ENCODE data around the gene FAM222A. TPM values are rescaled to one million over a fixed set of nuclear protein-coding genes. Genes with fewer than 3 reads are reported as not detected.

The FAM222A gene
- total and polyA plus RNA-seq, 2 of the 8 experiments (the other 6 are each of a cell fraction or from before 2014, with no cell fraction given), result 0.94 to 1.1 TPM

DNA sequence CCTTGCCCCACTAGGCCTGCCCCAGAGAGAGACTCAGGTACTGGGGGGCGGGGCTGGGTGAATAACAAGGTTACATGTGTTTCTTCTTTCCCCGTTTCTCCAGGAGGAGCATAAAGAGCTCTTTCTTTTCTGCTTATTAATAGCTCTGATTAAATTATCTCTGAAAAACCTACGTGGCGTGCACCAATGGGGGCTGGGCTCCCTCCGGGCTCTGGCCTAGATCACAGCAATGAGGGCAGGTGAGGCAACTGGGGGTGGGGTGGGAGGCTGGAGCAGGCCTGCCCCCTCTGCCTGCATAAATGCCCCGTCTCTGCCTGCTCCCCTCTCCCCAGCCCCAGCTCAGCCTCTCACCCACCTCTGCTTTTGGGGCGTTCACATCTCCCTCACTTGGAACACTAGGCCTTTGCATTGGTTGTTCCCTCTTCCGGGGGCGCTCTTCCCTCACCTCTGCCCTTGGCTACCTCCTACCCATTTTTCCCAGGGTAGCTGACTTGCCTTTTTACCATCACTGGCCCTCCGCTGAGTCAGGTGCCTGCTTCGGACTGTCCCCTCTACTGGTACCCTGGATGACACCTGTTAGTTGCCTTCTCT lies 4.1 kb upstream of the FAM222A start:
- no peaks in the 10 kb centered on the region for H4K20me1 ChIP-seq (replicated peaks in 1 of 2; ENCODE audit: control insufficient read depth in 1 of 2, insufficient read depth in 2 of 2, low read length in 2 of 2)
- H3K9me3 ChIP-seq (ENCODE audit: insufficient read depth in 2 of 2, low read depth in 1 of 2, low read length in 1 of 2), result no peaks in the 10 kb centered on the region
- H3K9ac ChIP-seq (replicated peaks in 1 of 4; ENCODE audit: extremely low read depth in 1 of 4, low read depth in 3 of 4, low read length in 3 of 4), result no peak overlapping the region
- no peak overlapping the region for H4K5ac ChIP-seq (ENCODE audit: insufficient read length, low read depth, low read length)
- H3K27me3 ChIP-seq (replicated peaks in 1 of 4; ENCODE audit: control insufficient read depth in 3 of 4, extremely low read depth in 1 of 4, insufficient read depth in 3 of 4, low read length in 3 of 4), result peaks cover 0 to 16% (median 12%) of the 10 kb centered on the region in 4 experiments; a peak in 5 of 7 replicates
- 80% methylated on average over 11 of the region's 11 CpGs; no CpG with 5 or more reads in 1 of the 2 experiments for WGBS, 2 experiments (ENCODE audit: extremely low coverage in 1 of 2, insufficient coverage in 1 of 2, insufficient read length in 1 of 2, insufficient replicate concordance in 2 of 2, low coverage in 1 of 2, low lambda C conversion rate in 2 of 2, missing lambda C conversion rate in 1 of 2)
- peak overlapping the region; percentile 66; the same call in 1 of the 2 replicates for H2AFZ ChIP-seq (ENCODE audit: low read length)
- no peaks in the 10 kb centered on the region for H3K79me2 ChIP-seq (ENCODE audit: control insufficient read depth in 1 of 2, insufficient read depth in 2 of 2, low read length in 2 of 2)
- no peak overlapping the region for H2BK5ac ChIP-seq (ENCODE audit: low read depth, low read length)
- H2BK12ac ChIP-seq (ENCODE audit: low read depth, low read length), result peak overlapping the region; percentile 50; the same call in 1 of the 2 replicates
- H4K8ac ChIP-seq (ENCODE audit: extremely low read depth, insufficient read depth, low read length), result no peak overlapping the region
- no peak overlapping the region for H2BK120ac ChIP-seq (replicated peaks; ENCODE audit: low read depth, low read length)
- FAIRE-seq (no peak), DNase-seq (ENCODE audit: low read depth in 1 of 2, low spot score in 2 of 2) (no peak)
- peaks cover 3 to 16% (median 8%) of the 10 kb centered on the region in 4 experiments; a peak in 6 of 7 replicates for H3K4me1 ChIP-seq (replicated peaks in 1 of 4; ENCODE audit: control insufficient read depth in 3 of 4, insufficient read depth in 4 of 4, low read length in 3 of 4)
- no peak overlapping the region for H3K23ac ChIP-seq (ENCODE audit: insufficient read length)
- CTCF ChIA-PET (ENCODE audit: partially characterized antibody), result interaction anchor here (0.7 to 1.8 kb wide), 12 partner anchors 9 to 188 kb away, joined by 3 to 12 read pairs (median 3); no protein-coding TSS in a partner anchor
- H3K4me3 ChIP-seq (ENCODE audit: extremely low read depth in 1 of 4, insufficient read depth in 2 of 4, low read depth in 3 of 4, low read length in 4 of 4), result no peak overlapping the region
- peak overlapping the region; percentile 32; the same call in 1 of the 2 replicates for H3K18ac ChIP-seq (ENCODE audit: extremely low read depth, low read length)
- POLR2A ChIA-PET (ENCODE audit: partially characterized antibody), result interaction anchor here (1.1 to 1.6 kb wide), 2 partner anchors 11 to 38 kb away, joined by 3 read pairs; no protein-coding TSS in a partner anchor
- no peak for TF ChIP-seq JUN (IDR thresholded peaks at IDR 0.05; ENCODE audit: low read depth, low read length)
- H3K23me2 ChIP-seq (ENCODE audit: low read depth, low read length), result peaks cover 6% of the 10 kb centered on the region; the same call in 1 of the 2 replicates
- H2BK20ac ChIP-seq (ENCODE audit: low read length), result no peak overlapping the region
- H3K79me1 ChIP-seq (ENCODE audit: low read depth, low read length), result no peaks in the 10 kb centered on the region
- H3K36me3 ChIP-seq (ENCODE audit: control insufficient read depth in 2 of 4, insufficient read depth in 4 of 4, low read length in 3 of 4), result no peaks in the 10 kb centered on the region
- 0 out of 2 replicates have a peak overlapping the region, but pooled peaks have one; percentile 10 for H2BK15ac ChIP-seq (ENCODE audit: low read length)
- H2AK5ac ChIP-seq (ENCODE audit: low read depth, low read length), result no peak overlapping the region
- peak overlapping the region; percentile 31; the same call in 1 of the 2 replicates for H3K27ac ChIP-seq (ENCODE audit: low read depth, low read length)
- H4K91ac ChIP-seq (replicated peaks; ENCODE audit: insufficient read length, low read length), result no peak overlapping the region
- H3K4ac ChIP-seq (replicated peaks; ENCODE audit: insufficient read length, low read depth, low read length), result no peak overlapping the region
- H3K4me2 ChIP-seq (ENCODE audit: insufficient read depth in 1 of 2, low read depth in 2 of 2, low read length in 2 of 2), result no peak overlapping the region; a peak in 1 of 4 replicates
- H3K14ac ChIP-seq (ENCODE audit: insufficient read length), result no peak overlapping the region
- no peak overlapping the region for H3K56ac ChIP-seq (replicated peaks; ENCODE audit: insufficient read length, low read depth, low read length)
